HepG2 (cell line): Measurements from ENCODE around the gene IRAK2. TPM values are rescaled to one million over a fixed set of nuclear protein-coding genes. Genes with fewer than 3 reads are reported as not detected.
A peak's percentile ranks its signal among the peaks of the same experiment; 100 is the strongest.

Source experiments
- ARID3A ChIP-seq: IDR thresholded peaks from 2 replicates; pipeline ENCODE4 v1.6.1; 2012; ENCODE audit warnings: low read depth, low read length, improper control_type of control experiment
- BCL6 ChIP-seq: IDR thresholded peaks from 2 replicates; pipeline ENCODE4 v1.6.1; 2016; ENCODE audit warnings: missing genetic modification reagents, missing compliant biosample characterization
- DPF2 ChIP-seq: sonication (generic); formaldehyde crosslinking; IDR thresholded peaks from 2 replicates; pipeline ENCODE4 v1.4.0; 2020; ENCODE audit warnings: mild to moderate bottlenecking, low read depth, missing genetic modification reagents, borderline replicate concordance
- GABPB1 ChIP-seq: IDR thresholded peaks from 2 replicates; pipeline ENCODE4 v1.6.1; 2016; ENCODE audit warnings: mild to moderate bottlenecking, missing genetic modification reagents, moderate library complexity, missing compliant biosample characterization
- HIVEP1 ChIP-seq: sonication (generic); formaldehyde crosslinking; IDR thresholded peaks from 2 replicates; pipeline ENCODE4 v1.4.0; 2020; ENCODE audit warnings: mild to moderate bottlenecking, missing genetic modification reagents
- KAT2B ChIP-seq: fragments of 150-350 bp; IDR thresholded peaks from 2 replicates; pipeline ENCODE4 v1.6.1; 2014; ENCODE audit warnings: low read depth, low read length, borderline replicate concordance
- MAFF ChIP-seq: IDR thresholded peaks from 2 replicates; pipeline ENCODE4 v1.6.1; 2011; ENCODE audit warnings: low read depth, low read length, improper control_type of control experiment
- NR2F6 ChIP-seq, 2 experiments: IDR thresholded peaks; 2 replicates each; pipeline ENCODE4 v1.6.1; 2016; ENCODE audit warnings: antibody characterized with exemption in 1 of 2, mild to moderate bottlenecking in 1 of 2
- ONECUT2 ChIP-seq: sonication (generic); formaldehyde crosslinking; IDR thresholded peaks from 2 replicates; pipeline ENCODE4 v1.4.0; 2020; ENCODE audit warnings: missing genetic modification reagents
- PBX2 ChIP-seq: IDR thresholded peaks from 2 replicates; pipeline ENCODE4 v1.6.1; 2016; ENCODE audit warnings: control low read depth
- PHF21A ChIP-seq: sonication (generic); formaldehyde crosslinking; IDR thresholded peaks from 2 replicates; pipeline ENCODE4 v1.5.0; 2020; ENCODE audit warnings: mild to moderate bottlenecking, missing genetic modification reagents
- RFX5 ChIP-seq: IDR thresholded peaks from 2 replicates; pipeline ENCODE4 v1.6.1; 2011; ENCODE audit warnings: low read depth, low read length, improper control_type of control experiment
- SATB2 ChIP-seq: sonication (generic); formaldehyde crosslinking; IDR thresholded peaks from 2 replicates; pipeline ENCODE4 v1.5.0; 2020; ENCODE audit warnings: missing genetic modification reagents
- SMC3 ChIP-seq: IDR thresholded peaks from 2 replicates; pipeline ENCODE4 v1.6.1; 2011; ENCODE audit warnings: low read length, improper control_type of control experiment
- SNRNP70 ChIP-seq: fragments of 200-400 bp; formaldehyde crosslinking; IDR thresholded peaks from 2 replicates; pipeline ENCODE4 v1.6.1; 2017; ENCODE audit warnings: mild to moderate bottlenecking, low read depth, low read length, moderate library complexity
- TOPORS ChIP-seq: sonication (generic); formaldehyde crosslinking; IDR thresholded peaks from 2 replicates; pipeline ENCODE4 v1.8.0; 2023; ENCODE audit warnings: mild to moderate bottlenecking, missing genetic modification reagents
- ZBTB40 ChIP-seq, 2 experiments: fragments of 450-650 bp in 1 of 2; sonication (generic) in 1 of 2; formaldehyde crosslinking in 1 of 2; IDR thresholded peaks; 2 replicates each; pipeline versions ENCODE4 v1.6.1 to v1.8.0; 2016 to 2022; ENCODE audit warnings: antibody characterized with exemption in 1 of 2, mild to moderate bottlenecking in 1 of 2, missing genetic modification reagents in 1 of 2
- ZNF335 ChIP-seq: sonication (generic); formaldehyde crosslinking; IDR thresholded peaks from 2 replicates; pipeline ENCODE4 v1.4.0; 2020; ENCODE audit warnings: missing genetic modification reagents
- polyA plus RNA-seq, 8 experiments: library from polyadenylated mRNA; depleted of rRNA in 3 of 8; stranded (reverse) in 7 of 8; unstranded in 1 of 8; fragments of >200 nt; fragmentation: Illumina TruSeq in 4 of 8; extraction: Trizol in 4 of 8; gene quantifications; 2 replicates each; pipeline versions ENCODE4 v1.2.1 to v1.2.3, GENCODE V29; 2011 to 2016; ENCODE audit warnings: low read depth in 4 of 8, missing spikeins in 1 of 8, mixed read lengths in 1 of 8; ENCODE audit not compliant: insufficient read depth in 1 of 8
- total RNA-seq, 5 experiments: library from RNA; depleted of rRNA; stranded (reverse); fragments of >200 nt; fragmentation: Illumina TruSeq; extraction: Trizol; gene quantifications; 2 replicates each; pipeline ENCODE4 v1.2.3, GENCODE V29; 2016; ENCODE audit warnings: low read depth in 1 of 5

The IRAK2 gene
- total and polyA plus RNA-seq, 2 of the 13 experiments (the other 11 are each of a cell fraction or from before 2014, with no cell fraction given): 13.1 to 23.3 TPM

- TF ChIP-seq ONECUT2 (CRISPR knock-in tag): 0 out of 2 replicates have a peak, but pooled peaks have one; percentile 52
- TF ChIP-seq SMC3: no peak
- TF ChIP-seq NR2F6 (IDR thresholded peaks at IDR 0.05): no peak
- no peak; the same call in 1 of the 2 replicates for TF ChIP-seq NR2F6 (CRISPR knock-in tag; IDR thresholded peaks at IDR 0.05)
- TF ChIP-seq RFX5: no peak
- no peak for TF ChIP-seq ZNF335
- TF ChIP-seq MAFF: no peak
- TF ChIP-seq GABPB1 (CRISPR knock-in tag): peak; percentile 83
- TF ChIP-seq TOPORS: no peak
- TF ChIP-seq ARID3A: peak; percentile 42; the same call in 1 of the 2 replicates
- TF ChIP-seq PBX2 (CRISPR knock-in tag): no peak
- no peak for TF ChIP-seq PHF21A
- 0 out of 2 replicates have a peak, but pooled peaks have one; percentile 80 for TF ChIP-seq SATB2 (CRISPR knock-in tag)
- no peak for TF ChIP-seq KAT2B
- no peak for TF ChIP-seq SNRNP70
- no peak for TF ChIP-seq DPF2 (CRISPR knock-in tag)
- no peak for TF ChIP-seq HIVEP1 (CRISPR knock-in tag)
- no peak for TF ChIP-seq ZBTB40 (IDR thresholded peaks at IDR 0.05)
- peak; percentile 40; the same call in 1 of the 2 replicates for TF ChIP-seq ZBTB40 (CRISPR knock-in tag; IDR thresholded peaks at IDR 0.05)
- peak; percentile 47 for TF ChIP-seq BCL6
These were observed 49.2 kb upstream of the IRAK2 start, which contains the start of gene BRK1 (continued) for GRCh38 chr3:10115326-10116137.
